Nephron (organoid): ENCODE data around the gene RBM47.

Source experiments
- H3K27ac Mint-ChIP-seq, 3 experiments: 2 replicates each; pipeline ENCODE4 v1.8.0; 2020; ENCODE audit warnings: mixed read lengths in 3 of 3, mild to moderate bottlenecking in 2 of 3, moderate library complexity in 1 of 3
- H3K27me3 Mint-ChIP-seq: 2 replicates; pipeline ENCODE4 v1.8.0; 2021; ENCODE audit warnings: low read depth, mild to moderate bottlenecking, moderate library complexity, mixed read lengths
- H3K36me3 Mint-ChIP-seq: 2 replicates; pipeline ENCODE4 v1.8.0; 2020; ENCODE audit warnings: low read depth, mixed read lengths
- H3K4me1 Mint-ChIP-seq: 2 replicates; pipeline ENCODE4 v1.8.0; 2020; ENCODE audit warnings: mixed read lengths
- H3K4me3 Mint-ChIP-seq, 3 experiments: 2 replicates each; pipeline ENCODE4 v1.8.0; 2020; ENCODE audit warnings: mild to moderate bottlenecking in 3 of 3, mixed read lengths in 3 of 3, moderate library complexity in 2 of 3
- H3K9me3 Mint-ChIP-seq: 2 replicates; pipeline ENCODE4 v1.8.0; 2020; ENCODE audit warnings: mixed read lengths
- TF ChIP-seq, protein P1 (sequence below), 3 experiments: fragments of 200-600 bp; sonication (generic); IDR thresholded peaks; one replicate each; pipeline ENCODE4 v1.5.0; 2021; ENCODE audit warnings: antibody characterized with exemption in 3 of 3; ENCODE audit not compliant: unreplicated experiment in 3 of 3

The RBM47 gene

DNA sequence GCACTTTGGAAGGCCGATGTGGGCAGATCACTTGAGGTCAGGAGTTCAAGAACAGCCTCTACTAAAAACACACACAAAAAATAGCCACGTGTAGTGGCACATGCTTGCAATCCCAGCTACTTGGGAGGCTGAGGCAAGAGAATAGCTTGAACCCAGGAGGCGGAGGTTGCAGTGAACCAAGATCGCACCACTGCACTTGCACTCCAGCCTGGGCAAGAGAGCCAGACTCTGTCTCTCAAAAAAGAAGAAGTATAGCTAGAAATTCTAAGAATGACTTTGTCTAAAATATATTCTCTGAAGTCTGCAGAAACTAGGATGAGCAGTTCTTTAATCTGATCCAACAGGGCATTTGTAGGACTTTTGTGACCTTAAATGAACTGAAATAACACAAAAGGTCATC lies 17.4 kb downstream of the RBM47 start:
- Mint-ChIP-seq H3K9me3 (peaks cover 4% of the 10 kb centered on the region), H3K27me3 (no peaks in the 10 kb centered on the region), H3K36me3 (peaks cover 9% of the 10 kb centered on the region), H3K4me3 (no peak overlapping the region), H3K4me1 (no peaks in the 10 kb centered on the region), H3K27ac (no peak overlapping the region)
- TF ChIP-seq, protein P1, sequence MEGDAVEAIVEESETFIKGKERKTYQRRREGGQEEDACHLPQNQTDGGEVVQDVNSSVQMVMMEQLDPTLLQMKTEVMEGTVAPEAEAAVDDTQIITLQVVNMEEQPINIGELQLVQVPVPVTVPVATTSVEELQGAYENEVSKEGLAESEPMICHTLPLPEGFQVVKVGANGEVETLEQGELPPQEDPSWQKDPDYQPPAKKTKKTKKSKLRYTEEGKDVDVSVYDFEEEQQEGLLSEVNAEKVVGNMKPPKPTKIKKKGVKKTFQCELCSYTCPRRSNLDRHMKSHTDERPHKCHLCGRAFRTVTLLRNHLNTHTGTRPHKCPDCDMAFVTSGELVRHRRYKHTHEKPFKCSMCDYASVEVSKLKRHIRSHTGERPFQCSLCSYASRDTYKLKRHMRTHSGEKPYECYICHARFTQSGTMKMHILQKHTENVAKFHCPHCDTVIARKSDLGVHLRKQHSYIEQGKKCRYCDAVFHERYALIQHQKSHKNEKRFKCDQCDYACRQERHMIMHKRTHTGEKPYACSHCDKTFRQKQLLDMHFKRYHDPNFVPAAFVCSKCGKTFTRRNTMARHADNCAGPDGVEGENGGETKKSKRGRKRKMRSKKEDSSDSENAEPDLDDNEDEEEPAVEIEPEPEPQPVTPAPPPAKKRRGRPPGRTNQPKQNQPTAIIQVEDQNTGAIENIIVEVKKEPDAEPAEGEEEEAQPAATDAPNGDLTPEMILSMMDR (IDR thresholded peaks at IDR 0.05; ENCODE audit: unreplicated experiment in 3 of 3): no peak

DNA sequence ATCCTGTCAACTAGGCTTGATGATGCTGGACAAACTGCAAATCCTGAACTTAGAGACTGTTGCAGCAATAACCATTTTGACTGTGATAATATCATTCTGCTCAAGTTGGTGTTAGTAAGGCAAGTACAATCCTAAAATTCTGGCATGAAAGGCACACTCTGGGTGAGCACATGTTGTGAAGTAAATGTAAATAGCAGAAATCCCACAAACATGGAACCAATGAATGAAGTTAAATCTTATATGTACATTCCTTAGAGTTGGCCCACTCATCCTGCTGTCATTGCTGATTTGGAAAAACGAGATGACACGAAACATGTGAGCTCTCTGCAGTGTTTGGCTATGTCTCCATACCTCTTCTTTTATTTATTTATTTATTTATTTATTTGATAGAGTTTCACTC lies 21.0 kb downstream of the RBM47 start:
- no peaks in the 10 kb centered on the region for H3K27me3 Mint-ChIP-seq
- H3K9me3 Mint-ChIP-seq: peaks cover 4% of the 10 kb centered on the region
- H3K4me1 Mint-ChIP-seq: no peaks in the 10 kb centered on the region
- H3K27ac Mint-ChIP-seq: no peak overlapping the region
- TF ChIP-seq, protein P1 (IDR thresholded peaks at IDR 0.05; ENCODE audit: unreplicated experiment in 3 of 3): no peak
- no peak overlapping the region for H3K4me3 Mint-ChIP-seq
- peaks cover 9% of the 10 kb centered on the region for H3K36me3 Mint-ChIP-seq

DNA sequence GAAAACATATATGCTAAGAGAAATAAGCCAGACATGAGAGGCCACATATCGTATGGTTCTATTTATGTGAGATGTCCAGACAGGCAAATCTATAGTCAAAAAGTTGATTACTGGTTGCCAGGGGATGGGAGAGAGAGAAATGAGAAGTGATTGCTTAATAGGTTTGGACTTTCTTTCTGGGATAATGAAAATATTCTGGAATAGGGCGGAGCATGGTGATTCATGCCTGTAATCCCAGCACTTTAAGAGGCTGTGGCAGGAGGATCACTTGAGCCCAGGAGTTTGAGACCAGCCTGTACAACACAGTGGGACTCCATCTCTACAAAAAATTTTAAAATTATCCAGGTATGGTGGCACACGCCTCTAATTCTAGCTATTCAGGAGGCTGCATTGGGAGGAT lies 22.4 kb downstream of the RBM47 start:
- no peak overlapping the region for H3K27ac Mint-ChIP-seq
- peaks cover 4% of the 10 kb centered on the region for H3K9me3 Mint-ChIP-seq
- no peaks in the 10 kb centered on the region for H3K4me1 Mint-ChIP-seq
- H3K4me3 Mint-ChIP-seq: no peak overlapping the region
- TF ChIP-seq, protein P1 (IDR thresholded peaks at IDR 0.05; ENCODE audit: unreplicated experiment in 3 of 3): no peak
- no peaks in the 10 kb centered on the region for H3K27me3 Mint-ChIP-seq
- peaks cover 5% of the 10 kb centered on the region for H3K36me3 Mint-ChIP-seq

DNA sequence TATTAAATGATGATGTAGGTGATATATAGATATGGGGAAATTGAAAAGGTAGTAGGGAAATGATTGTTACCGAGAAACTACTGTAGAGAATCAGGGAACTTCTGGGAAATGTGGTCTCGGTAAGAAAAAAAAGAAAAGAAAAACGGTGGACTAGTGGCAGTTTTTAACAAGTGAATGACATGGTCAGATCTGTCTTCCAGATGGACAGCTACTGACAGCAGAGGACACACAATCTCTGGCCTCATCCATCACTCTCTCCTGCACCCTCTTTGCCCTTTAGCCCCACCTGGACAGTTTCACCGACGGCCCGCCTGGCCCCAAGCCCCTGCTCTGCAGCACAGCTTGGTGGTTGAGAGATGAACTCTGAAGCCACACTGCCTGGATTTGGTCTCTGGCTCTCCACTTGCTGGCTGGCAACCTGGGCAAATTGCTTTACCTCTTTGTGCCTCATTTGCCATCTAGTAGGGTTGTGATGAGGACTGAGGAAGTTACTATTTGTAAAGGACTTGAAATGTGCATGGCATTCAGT lies 23.4 kb downstream of the RBM47 start:
- H3K4me1 Mint-ChIP-seq: no peaks in the 10 kb centered on the region
- TF ChIP-seq, protein P1 (IDR thresholded peaks at IDR 0.05; ENCODE audit: unreplicated experiment in 3 of 3): no peak
- H3K4me3 Mint-ChIP-seq: no peak overlapping the region
- no peaks in the 10 kb centered on the region for H3K9me3 Mint-ChIP-seq
- no peaks in the 10 kb centered on the region for H3K36me3 Mint-ChIP-seq
- no peak overlapping the region for H3K27ac Mint-ChIP-seq
- no peaks in the 10 kb centered on the region for H3K27me3 Mint-ChIP-seq

DNA sequence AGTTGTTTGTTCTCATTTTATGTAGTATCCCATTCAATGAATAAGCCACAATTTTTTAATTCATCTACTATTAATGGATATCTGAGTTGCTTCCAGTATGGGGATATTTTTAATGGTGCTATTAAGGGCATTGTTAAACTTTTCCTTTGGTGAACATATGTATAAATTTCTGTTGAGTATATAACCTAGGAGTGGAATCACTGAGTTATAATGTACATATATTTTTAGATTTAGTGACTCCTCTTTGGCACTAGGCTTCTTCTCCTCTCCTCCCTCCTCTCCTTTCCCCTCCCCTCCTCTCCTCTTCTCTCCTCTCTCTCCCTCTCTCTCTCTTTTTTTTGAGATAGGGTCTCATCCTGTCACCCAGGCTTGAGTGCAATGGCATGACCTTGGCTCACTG lies 26.4 kb downstream of the RBM47 start:
- no peak overlapping the region for H3K27ac Mint-ChIP-seq
- no peaks in the 10 kb centered on the region for H3K4me1 Mint-ChIP-seq
- no peaks in the 10 kb centered on the region for H3K9me3 Mint-ChIP-seq
- H3K4me3 Mint-ChIP-seq: no peak overlapping the region
- H3K36me3 Mint-ChIP-seq: no peaks in the 10 kb centered on the region
- TF ChIP-seq, protein P1 (IDR thresholded peaks at IDR 0.05; ENCODE audit: unreplicated experiment in 3 of 3): no peak
- no peaks in the 10 kb centered on the region for H3K27me3 Mint-ChIP-seq

DNA sequence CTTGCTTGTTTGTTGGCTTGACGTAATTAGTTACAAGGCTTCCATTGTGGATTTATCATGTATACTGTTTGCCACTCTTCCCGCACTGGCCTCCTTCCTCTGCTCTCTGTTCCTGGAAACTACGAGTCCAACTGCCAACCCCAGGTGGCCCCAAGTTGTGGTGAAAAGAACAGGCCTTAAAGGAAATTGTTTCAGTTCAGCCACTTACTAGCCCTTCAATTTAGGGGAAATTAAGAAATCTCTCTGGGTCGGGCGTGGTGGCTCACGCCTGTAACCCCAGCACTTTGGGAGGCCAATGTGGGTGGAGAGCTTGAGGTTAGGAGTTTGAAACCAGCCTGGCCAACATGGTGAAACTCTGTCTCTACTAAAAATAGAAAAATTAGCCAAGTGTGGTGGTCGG lies 28.0 kb downstream of the RBM47 start:
- TF ChIP-seq, protein P1 (IDR thresholded peaks at IDR 0.05; ENCODE audit: unreplicated experiment in 3 of 3): no peak
- Mint-ChIP-seq H3K36me3 (no peaks in the 10 kb centered on the region), H3K27ac (no peak overlapping the region), H3K27me3 (no peaks in the 10 kb centered on the region), H3K4me3 (no peak overlapping the region), H3K4me1 (no peaks in the 10 kb centered on the region), H3K9me3 (no peaks in the 10 kb centered on the region)
